Motor neuron (in vitro differentiated cells): ENCODE results near the gene SYNE4. TPM values are rescaled to one million over a fixed set of nuclear protein-coding genes. Genes with fewer than 3 reads are reported as not detected.

Source experiments
- ATAC-seq, 8 experiments: fragments of 200-7000 bp; cut with Tn5 transposase; replicated peaks in 6 of 8; 2 replicates each; pipeline ENCODE4 v1.8.0; 2021; ENCODE audit warnings: mild to moderate bottlenecking in 8 of 8, moderate library complexity in 8 of 8
- H3K27ac ChIP-seq, 2 donors: fragments of 250-450 bp; sonication (Bioruptor Pico); 2 replicates each; pipeline ENCODE4 v1.9.0; 2021; ENCODE audit warnings: antibody characterized with exemption in 2 of 2, mild to moderate bottlenecking in 2 of 2, moderate library complexity in 1 of 2
- H3K4me1 ChIP-seq, 2 donors: fragments of 250-450 bp; sonication (Bioruptor Pico); replicated peaks in 1 of 2; 2 replicates each; pipeline ENCODE4 v1.6.1; 2021; ENCODE audit warnings: antibody characterized with exemption in 2 of 2, mild to moderate bottlenecking in 2 of 2, moderate library complexity in 1 of 2
- H3K4me3 ChIP-seq, 5 donors: fragments of 250-450 bp; sonication (Bioruptor Pico); 2 replicates each; pipeline ENCODE4 v1.9.0; 2021; ENCODE audit warnings: antibody characterized with exemption in 5 of 5, mild to moderate bottlenecking in 5 of 5, moderate library complexity in 4 of 5
- WGBS, 10 experiments: fragments of 450-650 bp; shearing (Covaris generic); methylation state at CpG; one replicate each; pipeline ENCODE4 v1.0.0; 2022; 5-methylcytosine and 5-hydroxymethylcytosine counted together
- in situ Hi-C, 9 experiments: fragments of 400-800 bp; cut with MboI; loops; one replicate each; pipeline ENCODE4 v1.15.0; 2021; ENCODE audit warnings: low sequenced_read_pairs in 9 of 9, low pct_unique_long_range_greater_than_20kb in 2 of 9; ENCODE audit not compliant: unreplicated experiment in 9 of 9
- total RNA-seq, 8 experiments: library from RNA; unstranded; fragments of 300-600 nt; gene quantifications; 2 replicates each; pipeline versions ENCODE4 v1.2.3 to v1.2.4, GENCODE V29; 2022

Gene SYNE4
- total RNA-seq, 8 experiments from 2014 or later, result 0.33 to 2.2 (median 0.56) TPM

GRCh38 chr19:36032251-36033104 is 23.9 kb upstream of the SYNE4 start, which contains the start of gene CLIP3:
CLIP3 (minus strand) TSS chr19:36032873; CDS start chr19:36032357, 516 bp downstream.
- peak within 1 kb of the TSS; percentile 50 to 97 (median 94) for H3K4me3 ChIP-seq
- WGBS, 10 experiments, result no CpG with 5 or more reads among the region's 51 CpGs
- ATAC-seq, result peak; percentile 69 to 91 (median 85)
- peaks cover 10% of the 10 kb centered on the region in 2 donors for H3K4me1 ChIP-seq
- in situ Hi-C loops, result no loop called here
- H3K27ac ChIP-seq, result peak within 1 kb of the TSS; percentile 78 to 80

- peak overlapping the region in 1 of 5 donors; percentile 50 for H3K4me3 ChIP-seq
- WGBS, 10 experiments, result 61 to 100% (median 96%) methylated on average over 1 to 6 of the region's 6 CpGs; no CpG with 5 or more reads in 1 of the 10 experiments
- in situ Hi-C loops, result no loop called here
- H3K27ac ChIP-seq, result no peak overlapping the region
- H3K4me1 ChIP-seq, result peaks cover 10% of the 10 kb centered on the region in 2 donors
- no peak for ATAC-seq
Observed at GRCh38 chr19:36031308-36031707, 22.7 kb upstream of the SYNE4 start.

- ATAC-seq, result peak in 1 of 8 experiments; percentile 40
- in situ Hi-C loops, result no loop called here
- Histone ChIP-seq H3K4me3 (no peak overlapping the region), H3K27ac (no peak overlapping the region), H3K4me1 (peaks cover 10% of the 10 kb centered on the region in 2 donors)
- 85 to 100% (median 97%) methylated on average over 2 to 8 of the region's 8 CpGs for WGBS, 10 experiments
Observed at GRCh38 chr19:36030264-36031148, 21.9 kb upstream of the SYNE4 start.

GRCh38 chr19:36028313-36029041 is 19.9 kb upstream of the SYNE4 start:
- 62 to 100% (median 77%) methylated on average over 2 to 5 of the region's 10 CpGs; no CpG with 5 or more reads in 2 of the 10 experiments for WGBS, 10 experiments
- H3K4me3 ChIP-seq, result no peak overlapping the region
- no peak overlapping the region for H3K27ac ChIP-seq
- ATAC-seq, result no peak
- peaks cover 10% of the 10 kb centered on the region in 2 donors for H3K4me1 ChIP-seq
- in situ Hi-C loops, result no loop called here

GRCh38 chr19:36027696-36028095 is 19.1 kb upstream of the SYNE4 start:
- peaks cover 5% of the 10 kb centered on the region in 2 donors for H3K4me1 ChIP-seq
- no peak overlapping the region for H3K27ac ChIP-seq
- in situ Hi-C loops, result no loop called here
- no peak for ATAC-seq
- H3K4me3 ChIP-seq, result no peak overlapping the region
- 80 to 100% (median 92%) methylated on average over 1 to 5 of the region's 6 CpGs; no CpG with 5 or more reads in 4 of the 10 experiments for WGBS, 10 experiments

- no peak overlapping the region for H3K27ac ChIP-seq
- ATAC-seq, result peak in 3 of 8 experiments; percentile 12 to 25 (median 25)
- no peak overlapping the region for H3K4me3 ChIP-seq
- H3K4me1 ChIP-seq, result peaks cover under 1 to 3% of the 10 kb centered on the region in 2 donors
- in situ Hi-C loops, result no loop called here
- 93 to 100% (median 100%) methylated on average over 1 to 22 of the region's 49 CpGs; no CpG with 5 or more reads in 4 of the 10 experiments for WGBS, 10 experiments
Observed at GRCh38 chr19:36026091-36026876, 17.7 kb upstream of the SYNE4 start.

- no peak for ATAC-seq
- WGBS, 10 experiments, result no CpG with 5 or more reads among the region's 1 CpG
- in situ Hi-C loops, result no loop called here
- Histone ChIP-seq H3K4me1 (no peaks in the 10 kb centered on the region), H3K4me3 (no peak overlapping the region), H3K27ac (no peak overlapping the region)
Observed at GRCh38 chr19:36025541-36025940, 16.9 kb upstream of the SYNE4 start.

GRCh38 chr19:36023432-36023831 is 14.8 kb upstream of the SYNE4 start:
- WGBS, 10 experiments, result 80 to 100% (median 93%) methylated on average over 1 to 4 of the region's 5 CpGs; no CpG with 5 or more reads in 4 of the 10 experiments
- no peaks in the 10 kb centered on the region for H3K4me1 ChIP-seq
- ATAC-seq, result no peak
- H3K4me3 ChIP-seq, result no peak overlapping the region
- in situ Hi-C loops, result no loop called here
- H3K27ac ChIP-seq, result no peak overlapping the region

GRCh38 chr19:36019061-36019670 is 10.6 kb upstream of the SYNE4 start:
- ATAC-seq, result no peak
- 60 to 100% (median 86%) methylated on average over 1 to 16 of the region's 22 CpGs; no CpG with 5 or more reads in 3 of the 10 experiments for WGBS, 10 experiments
- Histone ChIP-seq H3K4me3 (no peak overlapping the region), H3K4me1 (peaks cover 0 to 4% of the 10 kb centered on the region in 2 donors), H3K27ac (no peak overlapping the region)
- in situ Hi-C loops, result no loop called here

GRCh38 chr19:36014012-36014924 is 5.7 kb upstream of the SYNE4 start, which contains the start of gene ALKBH6:
ALKBH6 (minus strand) TSS chr19:36014213; CDS start chr19:36013397, 816 bp downstream.
- H3K27ac ChIP-seq, result peak within 1 kb of the TSS in 1 of 2 donors; percentile 34
- peak within 1 kb of the TSS; percentile 70 to 95 (median 88) for H3K4me3 ChIP-seq
- ATAC-seq, result peak; percentile 92 to 98 (median 97)
- WGBS, 10 experiments, result 0 to 10% (median 0%) methylated on average over 1 to 5 of the region's 42 CpGs; no CpG with 5 or more reads in 4 of the 10 experiments
- in situ Hi-C loops, result no loop called here
- H3K4me1 ChIP-seq, result peaks cover 7% of the 10 kb centered on the region in 2 donors
